Measurements from ENCODE around the gene MLF1.
A peak's percentile ranks its signal among the peaks of the same experiment; 100 is the strongest.
"Not testable (repeated sequence)": the region's sequence is repeated elsewhere in the genome, so short reads cannot be mapped to it uniquely, and the experiment has no call there.

The MLF1 gene, protein sequence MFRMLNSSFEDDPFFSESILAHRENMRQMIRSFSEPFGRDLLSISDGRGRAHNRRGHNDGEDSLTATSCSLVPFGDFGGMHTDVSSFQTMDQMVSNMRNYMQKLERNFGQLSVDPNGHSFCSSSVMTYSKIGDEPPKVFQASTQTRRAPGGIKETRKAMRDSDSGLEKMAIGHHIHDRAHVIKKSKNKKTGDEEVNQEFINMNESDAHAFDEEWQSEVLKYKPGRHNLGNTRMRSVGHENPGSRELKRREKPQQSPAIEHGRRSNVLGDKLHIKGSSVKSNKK
- total RNA-seq, result 1.5 to 4.1 (median 2.8) reads per million in 4 experiments

DNA sequence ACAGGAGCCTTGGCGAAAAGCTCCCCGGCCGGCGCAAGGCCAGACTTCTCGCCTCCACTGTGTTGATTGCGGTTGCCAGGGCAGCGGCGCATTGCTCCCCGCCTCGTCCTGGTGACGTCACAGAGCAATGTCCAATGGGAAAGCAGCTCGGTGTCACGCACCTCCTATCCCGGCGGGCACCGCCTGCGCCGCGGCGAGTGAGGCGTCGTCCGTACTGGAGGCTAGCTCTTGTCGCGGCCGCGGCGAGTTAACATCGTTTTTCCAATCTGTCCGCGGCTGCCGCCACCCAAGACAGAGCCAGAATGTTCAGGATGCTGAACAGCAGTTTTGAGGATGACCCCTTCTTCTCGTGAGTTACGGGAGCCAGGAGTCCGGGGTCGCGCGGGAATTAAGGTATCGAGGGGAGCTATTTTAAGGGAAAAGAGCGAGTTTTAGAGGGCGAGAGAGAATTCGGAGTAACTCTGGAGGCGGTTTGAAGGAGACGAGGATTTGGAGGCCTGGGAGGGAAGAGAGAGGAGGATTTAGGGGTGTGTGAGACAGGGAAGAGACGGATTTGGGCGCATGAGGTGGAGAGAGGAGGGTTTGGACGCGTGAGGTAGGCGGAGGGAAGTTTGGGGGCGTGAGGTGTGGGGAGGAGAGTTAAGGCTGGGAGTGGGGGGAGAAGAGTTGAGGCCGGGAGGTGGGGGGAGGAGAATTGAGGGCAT is at the start of gene MLF1:
Gene MLF1, plus strand, starts transcription at position 196 of the 704 bp plus-strand sequence. Its CDS starts 107 bp downstream, at position 303.
- peak; percentile 53 for DNase-seq

DNA sequence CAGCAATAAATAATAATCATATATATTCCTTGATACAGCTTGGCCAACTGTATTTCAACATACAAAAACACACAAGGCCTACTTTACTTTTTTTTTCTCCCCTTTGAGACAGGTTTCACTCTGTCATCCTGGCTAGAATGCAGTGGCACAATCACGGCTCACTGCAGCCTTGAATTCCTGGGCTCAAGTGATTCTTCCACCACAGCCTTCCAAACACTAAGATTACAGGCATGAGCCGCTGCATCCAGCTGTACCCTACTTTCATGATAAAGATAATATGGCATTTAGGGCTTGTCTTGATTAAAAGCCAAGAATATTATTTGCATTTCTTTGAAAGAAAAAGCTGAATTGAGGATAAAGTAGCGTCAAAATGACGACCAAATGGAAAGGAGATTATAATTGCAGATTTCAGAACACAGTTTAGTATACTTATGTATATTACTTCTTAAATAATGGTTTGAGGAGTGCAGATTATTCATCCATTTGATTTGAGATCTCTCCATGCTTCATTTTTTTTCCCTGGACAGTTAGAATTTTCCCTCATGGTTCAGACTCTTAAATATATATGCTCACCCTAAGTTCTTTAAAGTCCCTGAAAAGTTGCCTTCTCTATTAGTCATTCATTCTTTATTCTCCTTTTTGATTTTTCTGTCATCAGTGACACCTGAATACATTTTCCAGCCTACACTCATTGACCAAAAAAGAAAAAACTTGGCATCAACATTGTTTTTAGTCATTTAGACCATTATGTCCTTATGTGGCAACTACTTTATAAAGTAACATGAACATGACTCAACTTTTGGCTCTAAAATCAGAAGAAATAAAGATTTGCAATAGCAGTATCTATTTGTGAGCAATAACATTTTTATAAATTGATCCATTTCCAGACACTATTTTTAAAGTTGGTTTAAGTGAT is 48.5 kb upstream of the MLF1 start:
- DNase-seq, result no peak

DNA sequence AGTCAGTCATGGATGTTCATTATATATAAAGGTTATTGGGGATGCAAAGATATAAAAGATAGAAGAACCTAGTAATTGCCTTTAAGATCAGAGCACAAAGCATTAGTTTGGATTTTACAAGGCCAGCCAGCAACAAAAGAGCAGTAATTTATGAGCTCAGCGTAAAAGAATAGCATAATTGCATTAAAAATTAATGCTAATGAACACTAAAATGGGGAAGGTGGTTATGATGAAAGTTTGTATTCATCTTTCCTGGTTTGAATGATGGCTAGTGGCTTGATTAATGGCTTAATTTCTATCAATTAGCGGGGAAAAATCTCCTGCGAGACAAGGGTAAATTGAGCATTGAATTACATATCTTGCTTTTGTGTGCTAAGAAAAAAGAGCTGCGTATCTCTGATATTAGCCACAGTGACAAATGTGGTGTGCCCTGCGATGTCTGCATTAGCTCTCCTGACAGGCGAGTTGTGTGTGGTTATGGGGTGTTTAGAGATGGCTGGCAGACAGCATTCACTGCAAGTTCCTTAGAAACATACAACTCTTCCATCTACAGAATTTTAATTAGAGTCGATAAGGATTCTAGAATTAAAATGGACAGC is 42.8 kb upstream of the MLF1 start:
- DNase-seq, result no peak

DNA sequence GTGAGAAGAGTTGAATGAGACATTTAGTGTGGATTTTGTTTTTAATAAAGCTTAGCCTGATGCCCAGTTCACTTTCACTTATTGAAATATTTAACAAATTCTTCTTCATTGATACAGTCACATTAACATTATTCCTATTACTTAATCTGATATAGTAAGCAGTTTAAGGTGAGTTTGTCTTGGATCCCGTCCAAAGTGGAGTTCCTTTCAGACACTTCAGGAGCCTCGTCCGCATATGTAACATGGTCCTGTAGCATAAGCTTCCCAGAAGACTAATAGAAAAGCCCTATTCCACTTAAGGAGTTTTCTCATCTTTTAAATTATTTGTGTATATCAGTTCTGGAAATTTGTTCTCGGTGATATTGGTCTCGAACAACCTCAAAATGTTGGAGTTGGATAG is 39.7 kb upstream of the MLF1 start:
- DNase-seq, result no peak

DNA sequence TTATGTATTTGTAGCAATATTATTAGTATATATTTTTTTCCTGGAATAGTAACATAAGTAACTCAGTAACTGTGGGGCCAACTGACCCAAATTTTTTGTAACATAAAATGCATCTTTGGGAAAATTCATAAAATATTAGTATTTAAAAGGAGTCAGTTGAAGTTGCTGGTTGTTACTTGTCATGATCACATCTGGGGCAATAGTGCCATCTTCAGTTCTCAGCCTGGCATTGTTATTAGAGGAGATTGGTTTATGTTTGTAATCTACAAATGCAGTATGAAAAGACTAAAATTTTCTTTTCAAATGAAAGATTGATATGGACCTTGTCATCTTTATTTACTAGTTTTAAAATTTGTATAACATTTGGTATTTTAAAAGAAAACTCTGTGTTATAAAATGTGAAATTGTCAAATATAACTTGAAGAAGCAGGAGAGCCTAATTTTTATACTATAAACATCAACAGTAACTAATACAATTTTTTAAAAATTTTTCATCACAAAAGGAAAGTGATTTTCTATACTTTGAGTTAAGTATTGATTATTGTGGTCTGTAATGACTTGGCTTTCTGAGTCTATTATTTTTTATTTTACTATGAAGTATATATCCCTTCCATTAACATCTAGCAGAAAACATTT is 38.8 kb upstream of the MLF1 start:
- no peak for DNase-seq

DNA sequence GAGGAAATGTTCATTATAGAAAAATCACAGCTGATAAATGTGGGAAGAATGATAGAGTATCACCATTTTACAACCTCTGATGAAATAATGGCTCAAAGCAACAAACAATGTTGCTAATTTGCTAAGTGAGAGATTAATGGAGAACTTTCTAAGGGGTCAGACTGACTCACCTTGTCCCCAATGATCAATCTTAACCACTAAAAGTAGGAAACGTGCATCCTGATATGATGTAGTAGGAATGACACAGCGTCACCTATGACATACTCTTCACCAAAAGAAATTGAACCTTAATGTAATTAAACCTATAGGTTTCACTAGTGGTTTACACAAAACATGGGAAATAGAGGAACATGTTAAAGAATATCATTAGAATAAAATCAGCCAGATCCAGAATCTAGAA is 35.1 kb upstream of the MLF1 start:
- DNase-seq, result no peak

DNA sequence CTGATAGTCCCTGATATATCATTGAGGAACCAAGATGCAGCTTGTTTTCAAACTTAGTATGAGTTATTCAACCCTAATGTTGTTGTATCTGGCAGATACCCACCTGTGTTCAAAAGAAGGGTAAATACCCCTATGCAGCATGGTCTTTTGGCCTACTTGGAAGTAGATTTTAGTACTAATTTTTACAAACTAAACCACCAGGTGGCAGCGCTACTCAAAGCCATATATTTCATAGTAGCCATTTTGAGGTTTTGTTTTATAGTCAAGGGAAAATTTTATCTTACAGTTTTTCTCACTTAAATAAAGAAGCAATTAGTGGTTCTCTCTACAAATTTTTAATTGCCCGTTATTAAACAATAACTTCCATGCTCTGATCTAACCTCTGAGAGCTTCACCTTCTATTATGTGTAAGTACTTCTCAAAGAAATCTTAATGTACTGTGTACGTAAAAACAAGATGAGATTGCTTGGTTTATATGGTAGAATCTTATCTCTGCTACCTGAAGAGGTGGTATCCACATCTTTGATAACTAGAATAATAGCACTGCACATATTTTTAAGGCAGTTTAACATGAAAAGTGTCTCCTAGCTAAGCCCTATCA is 31.5 kb upstream of the MLF1 start:
- no peak for DNase-seq

DNA sequence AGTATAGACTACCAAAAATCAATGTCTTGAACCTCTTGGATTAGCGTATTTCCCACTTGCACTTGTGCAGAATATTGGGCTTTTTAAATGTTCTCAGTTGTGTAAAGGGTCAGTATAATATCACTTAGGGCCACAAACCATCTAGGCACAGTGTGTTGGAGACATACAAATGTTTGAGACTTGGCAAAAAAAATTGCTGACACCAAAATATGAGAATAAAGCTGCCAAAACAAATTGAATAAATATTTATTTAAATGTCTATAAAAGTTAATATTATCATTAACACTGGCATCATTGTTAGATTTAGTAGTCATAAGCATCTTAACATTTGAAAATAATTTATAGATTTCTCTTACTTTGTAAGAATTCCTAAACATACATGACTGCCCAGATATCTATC is 30.9 kb upstream of the MLF1 start:
- DNase-seq, result no peak

DNA sequence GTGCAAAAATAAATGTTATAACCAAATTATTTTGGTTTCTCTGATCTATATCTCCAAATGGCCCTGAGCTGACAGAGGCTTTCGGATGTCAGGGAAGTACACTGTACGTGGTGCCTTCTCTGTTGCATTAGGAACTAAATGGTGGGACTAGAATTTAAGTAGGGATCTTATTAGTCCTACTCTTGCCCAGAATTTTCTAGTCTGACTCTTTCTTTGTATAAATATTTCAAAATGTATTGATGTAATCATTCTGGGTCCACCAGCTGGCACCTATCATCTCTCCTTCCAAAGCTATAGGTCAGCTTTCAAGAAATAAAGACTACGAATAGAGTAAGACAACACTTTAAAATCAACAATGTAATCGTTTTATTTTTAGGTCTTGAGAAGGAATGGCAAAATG is 22.3 kb upstream of the MLF1 start:
- no peak for DNase-seq

DNA sequence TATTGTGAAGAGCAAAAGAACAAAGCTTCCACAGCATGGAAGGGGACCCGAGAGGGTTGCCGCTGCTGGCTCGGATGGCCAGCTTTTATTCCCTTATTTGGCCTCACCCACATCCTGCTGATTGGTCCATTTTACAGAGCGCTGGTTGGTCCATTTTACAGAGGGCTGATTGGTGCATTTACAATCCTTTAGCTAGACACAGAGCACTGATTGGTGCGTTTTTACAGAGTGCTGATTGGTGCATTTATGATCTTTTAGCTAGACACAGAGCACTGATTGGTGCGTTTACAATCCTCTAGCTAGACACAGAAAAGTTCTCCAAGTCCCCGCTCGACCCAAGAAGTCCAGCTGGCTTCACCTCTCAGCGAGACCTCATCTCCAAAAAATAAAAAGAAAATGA is 21.1 kb upstream of the MLF1 start:
- not testable (repeated sequence) for DNase-seq

DNA sequence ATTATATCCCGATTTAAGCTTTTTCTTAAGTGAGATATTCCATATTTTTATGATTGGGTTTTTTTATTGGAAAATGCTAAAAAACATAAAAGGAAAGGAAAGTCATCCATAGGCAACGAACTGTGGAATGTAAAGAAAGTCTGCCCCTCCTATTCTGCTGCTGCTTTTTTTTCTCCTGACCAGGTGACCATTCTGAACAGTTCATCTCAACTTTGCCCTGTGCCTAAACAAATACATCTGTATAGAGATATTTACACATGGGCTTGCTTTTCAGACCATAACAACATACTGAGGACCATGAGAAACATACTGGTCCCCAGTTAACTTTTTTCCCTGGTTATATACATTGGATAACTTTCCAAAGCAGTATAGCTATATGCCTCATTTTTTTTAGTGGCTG is 18.9 kb upstream of the MLF1 start:
- DNase-seq, result no peak

DNA sequence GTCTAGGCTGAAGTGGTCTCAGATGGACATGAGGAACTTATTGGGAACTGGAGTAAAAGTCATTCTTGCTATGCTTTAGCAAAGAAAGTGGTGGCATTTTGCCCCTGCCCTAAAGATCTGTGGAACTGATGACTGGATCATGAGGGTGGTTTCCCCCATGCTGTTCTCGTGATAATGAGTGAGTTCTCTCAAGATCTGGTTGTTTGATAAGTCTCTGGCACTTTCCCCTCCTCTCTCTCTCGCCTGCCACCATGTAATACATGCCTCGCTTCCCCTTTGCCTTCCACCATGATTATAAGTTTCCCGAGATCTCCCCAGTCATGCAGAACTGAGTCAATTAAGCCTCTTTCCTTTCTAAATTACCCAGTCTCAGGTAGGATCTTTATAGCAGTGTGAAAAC is 11.5 kb upstream of the MLF1 start:
- DNase-seq, result no peak

DNA sequence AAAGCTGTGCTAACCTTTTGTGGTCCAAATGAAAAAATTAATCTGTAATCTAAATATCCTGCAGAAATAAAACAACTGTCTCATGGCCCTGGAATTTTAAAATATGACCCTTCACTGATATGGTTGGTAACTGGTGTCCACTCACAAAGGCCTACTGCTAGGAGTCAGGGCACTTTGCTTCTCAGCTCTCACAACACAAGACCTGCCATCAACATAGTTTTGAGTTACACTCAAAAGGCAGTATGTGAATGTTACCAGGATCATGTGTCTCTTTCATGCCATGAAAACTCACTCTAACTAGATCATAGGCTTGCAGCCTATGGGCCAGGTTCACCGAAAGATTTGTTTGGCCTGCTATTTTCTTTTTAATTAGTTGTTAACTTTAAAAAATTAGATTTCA is 10.0 kb upstream of the MLF1 start:
- DNase-seq, result no peak

DNA sequence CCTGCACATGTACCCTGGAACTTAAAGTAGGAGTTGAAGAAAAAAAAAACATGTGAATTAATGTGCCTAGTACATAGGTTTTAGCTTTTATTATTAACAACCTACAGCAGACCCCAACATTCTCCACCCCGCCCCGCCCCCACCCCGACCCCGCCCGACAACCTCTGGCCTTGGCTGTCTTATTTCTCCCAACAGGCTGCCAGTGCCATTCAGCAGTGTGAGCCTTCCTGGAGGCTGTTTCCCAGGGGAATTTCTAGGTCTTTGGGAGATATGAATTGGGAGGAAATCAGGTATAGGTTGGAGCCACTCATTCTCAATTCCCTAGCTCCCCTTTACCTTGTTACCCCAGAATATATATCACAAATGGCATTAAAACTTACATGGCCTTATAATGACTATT is 8.3 kb upstream of the MLF1 start:
- no peak for DNase-seq

DNA sequence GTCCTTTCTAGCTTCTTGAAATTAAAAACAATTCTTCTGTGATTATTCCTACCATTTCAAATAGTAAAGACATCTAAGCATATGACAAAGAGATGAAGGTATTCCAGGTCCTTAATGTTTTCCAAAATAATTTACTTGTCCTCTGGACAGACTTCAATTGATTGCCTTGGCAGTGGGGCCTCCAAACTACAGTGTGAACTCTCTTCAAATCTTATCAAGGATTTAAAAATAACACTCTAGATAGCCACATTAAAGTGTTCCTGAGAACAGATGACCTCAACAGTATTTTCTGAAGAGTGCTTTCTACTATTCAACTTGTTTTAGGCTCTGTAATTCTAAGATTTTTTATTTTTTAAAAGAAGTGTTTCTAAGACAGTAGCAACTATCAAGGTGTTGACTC is 7.9 kb upstream of the MLF1 start:
- DNase-seq, result no peak

DNA sequence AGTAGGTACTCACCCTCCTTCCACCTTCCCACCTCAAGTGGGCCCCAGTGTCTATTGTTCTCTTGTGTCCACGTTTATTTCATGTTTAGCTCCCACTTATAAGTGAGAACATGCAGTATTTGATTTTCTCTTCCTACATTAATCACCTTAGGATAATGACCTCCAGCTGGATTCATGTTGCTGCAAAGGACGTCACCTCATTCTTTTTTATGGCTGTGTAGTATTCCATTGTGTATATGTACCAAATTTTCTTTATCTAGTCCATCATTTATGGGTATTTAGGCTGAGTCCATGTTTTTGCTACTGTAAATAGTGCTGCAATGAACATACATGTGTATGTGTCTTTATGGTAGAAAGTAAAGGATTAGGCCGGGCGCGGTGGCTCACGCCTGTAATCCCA is 5.9 kb upstream of the MLF1 start:
- DNase-seq, result no peak

DNA sequence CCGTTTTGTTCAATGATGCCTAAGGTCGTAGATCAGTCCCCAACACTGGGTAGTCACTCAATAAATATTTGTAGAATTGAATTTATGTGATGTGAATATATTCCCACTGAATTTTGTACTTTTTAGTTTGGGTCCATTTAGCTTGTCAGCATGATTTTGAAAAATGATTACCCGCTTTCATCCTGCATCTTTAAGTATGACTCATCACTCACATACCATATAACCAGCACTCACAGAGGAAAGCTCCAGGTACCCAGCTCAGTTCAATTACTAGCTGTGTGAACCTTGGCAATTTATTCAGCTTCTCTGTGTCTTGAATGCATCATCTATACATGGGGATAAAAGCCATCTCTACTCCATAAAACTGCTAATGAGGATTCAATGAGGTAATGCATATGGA is 2.2 kb upstream of the MLF1 start:
- DNase-seq, result no peak

DNA sequence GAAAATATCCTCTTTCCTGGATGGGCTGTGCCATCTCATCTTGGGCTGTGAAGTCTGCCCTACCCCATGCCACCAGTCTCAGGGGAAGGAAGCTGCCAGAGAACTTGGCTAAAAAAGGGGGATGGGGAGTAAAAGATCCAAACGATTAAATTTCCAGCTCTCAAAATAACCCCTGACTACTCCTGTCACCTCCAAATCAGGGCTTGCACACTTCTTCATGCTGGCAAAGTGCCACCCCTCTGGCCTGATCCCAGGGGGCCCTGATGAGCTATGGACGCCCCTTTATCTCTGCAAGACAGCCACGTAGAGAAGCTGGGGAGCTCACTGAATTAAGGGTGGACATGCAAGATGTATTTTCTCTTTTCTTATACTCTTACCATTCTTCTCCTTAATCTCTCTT is 1.2 kb upstream of the MLF1 start:
- no peak for DNase-seq

DNA sequence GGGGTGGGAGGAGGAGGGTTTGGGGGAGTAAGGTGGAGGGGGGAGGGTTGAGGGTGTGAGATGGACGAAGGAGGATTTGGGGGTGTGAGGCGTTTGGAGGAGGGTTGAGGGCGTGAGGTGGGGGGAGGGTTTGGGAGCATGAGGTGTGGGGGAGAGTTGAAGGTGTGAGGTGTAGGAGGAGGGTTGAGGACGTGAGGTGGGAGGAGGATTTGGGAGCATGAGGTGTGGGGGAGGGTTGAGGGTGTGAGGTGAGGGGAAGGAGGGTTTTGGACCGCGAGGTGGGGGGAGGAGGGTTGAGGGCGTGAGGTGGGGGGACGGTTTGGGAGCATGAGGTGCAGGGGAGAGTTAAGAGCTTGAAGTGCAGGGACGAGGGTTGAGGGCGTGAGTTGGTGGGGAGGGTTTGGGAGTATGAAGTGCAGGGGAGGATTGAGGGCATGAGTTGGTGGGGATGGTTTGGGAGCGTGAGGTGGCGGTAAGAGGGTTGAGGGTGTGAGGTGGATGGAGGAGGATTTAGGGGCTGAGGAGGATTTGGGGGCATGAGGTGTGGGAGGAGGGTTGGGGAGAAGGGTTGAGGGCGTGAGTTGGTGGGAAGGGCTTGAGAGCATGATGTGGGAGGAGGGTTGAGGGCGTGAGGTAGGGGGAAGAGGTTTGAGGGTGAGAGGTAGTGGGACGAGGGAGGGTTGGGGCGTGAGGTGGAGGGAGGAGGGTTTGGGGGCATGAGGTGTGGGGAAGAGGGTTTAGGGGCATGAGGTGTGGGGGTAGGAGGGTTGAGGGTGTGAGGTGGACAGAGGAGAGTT is 1.2 kb downstream of the MLF1 start:
- DNase-seq, result no peak

DNA sequence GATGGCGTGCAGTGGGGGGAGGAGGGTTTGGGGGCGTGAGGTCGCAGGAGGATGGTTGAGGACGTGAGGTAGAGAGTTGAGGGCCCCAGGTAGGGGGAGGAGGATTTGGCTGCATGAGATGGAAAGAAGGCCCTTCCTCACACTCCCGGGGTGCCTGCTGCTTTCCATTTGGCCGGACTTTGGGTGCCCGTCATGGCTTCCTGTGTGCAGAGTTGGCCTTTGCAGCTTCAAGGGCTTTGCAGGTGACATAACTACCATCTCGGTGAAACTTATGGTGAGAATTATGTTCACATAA is 1.7 kb downstream of the MLF1 start:
- DNase-seq, result no peak

DNA sequence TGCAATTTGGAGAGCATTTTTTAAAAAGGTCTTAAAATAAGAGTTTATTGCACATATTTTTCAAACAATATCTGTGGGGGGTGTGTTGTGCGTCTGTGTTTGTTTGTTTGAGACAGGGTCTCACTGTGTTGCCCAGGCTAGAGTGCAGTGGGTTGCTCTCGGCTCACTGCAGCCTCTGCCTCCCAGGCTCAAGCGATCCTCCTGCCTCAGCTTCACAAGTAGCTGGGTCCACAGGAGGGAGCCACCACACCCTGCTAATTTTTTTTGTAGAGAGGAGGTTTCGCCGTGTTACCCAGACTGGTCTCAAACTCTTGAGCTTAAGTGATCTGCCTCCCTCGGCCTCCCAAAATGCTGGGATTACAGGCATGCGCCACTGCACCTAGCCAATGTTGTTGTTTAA is 2.7 kb downstream of the MLF1 start:
- no peak for DNase-seq

DNA sequence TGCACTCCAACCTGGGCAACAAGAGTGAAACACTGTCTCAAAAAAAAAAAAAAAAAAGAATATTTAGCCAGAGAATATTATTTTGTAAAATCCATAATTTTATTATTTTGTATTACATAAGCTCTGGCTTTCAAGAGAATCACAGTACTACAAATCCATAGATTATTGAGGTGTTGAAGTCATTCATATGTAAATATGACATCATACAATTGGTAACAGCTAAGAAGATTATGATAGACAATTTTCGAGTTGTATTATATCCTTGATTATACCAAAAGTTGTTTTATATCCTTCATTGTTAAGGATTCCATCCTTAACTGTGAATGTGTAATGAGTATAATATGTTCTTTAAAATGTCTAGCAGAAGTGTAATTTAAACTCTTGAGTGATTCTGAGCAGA is 3.7 kb downstream of the MLF1 start:
- no peak for DNase-seq

All from effector CD8-positive, alpha-beta T cell (primary cell).